ENCODE data around the gene STEAP3.

- TF ChIP-seq EP300 (IDR thresholded peaks at IDR 0.05), result no peak
- TF ChIP-seq POLR2A (IDR thresholded peaks at IDR 0.05), result no peak
- TF ChIP-seq CTCF (IDR thresholded peaks at IDR 0.05), result no peak
These were observed 17.4 kb upstream of the STEAP3 start for GRCh38 chr2:119206201-119206600.

Measured in suprapubic skin (tissue), 3 donors.